OCI-LY3 (cell line): ENCODE measurements around the gene LUC7L2.
"Not testable (repeated sequence)": the region's sequence is repeated elsewhere in the genome, so short reads cannot be mapped to it uniquely, and the experiment has no call there.

Source experiments
- H2AFZ ChIP-seq: fragments of 200-600, 300-600 bp; shearing (Covaris generic); 2 replicates; pipeline ENCODE4 v1.6.0; 2014; ENCODE audit warnings: antibody characterized with exemption, low read depth, low read length
- H3K27ac ChIP-seq: fragments of 200-600, 300-600 bp; sonication (generic); 2 replicates; pipeline ENCODE4 v1.5.1; 2014; ENCODE audit warnings: mild to moderate bottlenecking, low read length, moderate library complexity, mixed read lengths
- H3K27me3 ChIP-seq: fragments of 200-600, 300-600 bp; sonication (generic); 2 replicates; pipeline ENCODE4 v1.6.1; 2014; ENCODE audit warnings: low read depth, low read length, mixed read lengths
- H3K36me3 ChIP-seq: fragments of 200-600, 300-600 bp; sonication (generic); replicated peaks from 2 replicates; pipeline ENCODE3; 2014; ENCODE audit warnings: low read depth, low read length, mixed read lengths
- H3K4me1 ChIP-seq: fragments of 300-600, 200-600 bp; sonication (generic); 2 replicates; pipeline ENCODE4 v1.6.1; 2014; ENCODE audit warnings: low read length, mixed read lengths
- H3K4me2 ChIP-seq: fragments of 200-600, 300-600 bp; sonication (generic); 2 replicates; pipeline ENCODE4 v1.6.1; 2014; ENCODE audit warnings: low read length, mixed read lengths
- H3K4me3 ChIP-seq: fragments of 300-600, 200-600 bp; sonication (generic); 2 replicates; pipeline ENCODE4 v1.5.1; 2014; ENCODE audit warnings: antibody characterized with exemption, mild to moderate bottlenecking, low read length, moderate library complexity
- H3K79me2 ChIP-seq: fragments of 300-600, 200-600 bp; shearing (Covaris generic); 2 replicates; pipeline ENCODE4 v1.6.1; 2014; ENCODE audit warnings: mild to moderate bottlenecking, low read length, mixed read lengths
- H3K9ac ChIP-seq: fragments of 300-600, 200-600 bp; shearing (Covaris generic); 2 replicates; pipeline ENCODE4 v1.6.0; 2014; ENCODE audit warnings: mild to moderate bottlenecking, low read length, moderate library complexity
- H3K9me3 ChIP-seq: fragments of 200-600, 300-600 bp; shearing (Covaris generic); 2 replicates; pipeline ENCODE4 v1.6.1; 2014; ENCODE audit warnings: low read length, mixed read lengths; ENCODE audit not compliant: insufficient read depth
- H4K20me1 ChIP-seq: fragments of 200-600, 300-600 bp; sonication (generic); 2 replicates; pipeline ENCODE4 v1.6.1; 2016; ENCODE audit warnings: low read length, mixed read lengths; ENCODE audit not compliant: insufficient read depth
- EZH2phosphoT487 ChIP-seq: fragments of 200-600 bp; shearing (Covaris generic); IDR thresholded peaks from 2 replicates; pipeline ENCODE4 v1.6.1; 2018; ENCODE audit warnings: antibody characterized with exemption, mixed run types, low read depth
- TF ChIP-seq, protein P1 (sequence below): fragments of 200-600, 300-600 bp; sonication (generic); IDR thresholded peaks from 2 replicates; pipeline ENCODE4 v1.5.1; 2014; ENCODE audit warnings: antibody characterized with exemption, low read length, low read depth

Gene LUC7L2

DNA sequence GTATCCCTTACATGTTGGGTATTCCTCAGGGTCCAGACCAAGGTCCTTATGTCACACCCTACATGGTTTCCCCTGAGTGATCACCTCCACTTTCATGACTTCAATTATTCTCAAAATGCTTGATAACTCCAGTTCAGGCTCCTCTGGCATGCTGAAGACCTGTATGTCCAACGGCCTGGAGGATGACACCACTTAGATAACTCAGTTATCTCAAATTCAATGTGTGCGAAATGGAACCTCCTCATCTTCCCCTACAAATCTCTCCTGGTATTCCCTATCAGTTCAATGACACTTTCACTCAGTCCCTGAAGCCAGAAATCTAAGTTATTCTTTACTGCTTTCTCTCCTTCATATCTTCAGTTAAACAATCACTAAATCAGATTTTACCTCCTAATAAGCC lies 8.7 kb upstream of the LUC7L2 start:
- no peak overlapping the region for H3K27ac ChIP-seq
- H3K9me3 ChIP-seq = no peaks in the 10 kb centered on the region
- H2AFZ ChIP-seq = no peak overlapping the region
- no peaks in the 10 kb centered on the region for H4K20me1 ChIP-seq
- no peak overlapping the region for H3K4me2 ChIP-seq
- H3K36me3 ChIP-seq = peaks cover 9% of the 10 kb centered on the region
- no peak overlapping the region for H3K4me3 ChIP-seq
- H3K27me3 ChIP-seq = no peaks in the 10 kb centered on the region
- H3K4me1 ChIP-seq = no peaks in the 10 kb centered on the region
- no peaks in the 10 kb centered on the region for H3K79me2 ChIP-seq
- no peak overlapping the region for H3K9ac ChIP-seq
- TF ChIP-seq, protein P1, sequence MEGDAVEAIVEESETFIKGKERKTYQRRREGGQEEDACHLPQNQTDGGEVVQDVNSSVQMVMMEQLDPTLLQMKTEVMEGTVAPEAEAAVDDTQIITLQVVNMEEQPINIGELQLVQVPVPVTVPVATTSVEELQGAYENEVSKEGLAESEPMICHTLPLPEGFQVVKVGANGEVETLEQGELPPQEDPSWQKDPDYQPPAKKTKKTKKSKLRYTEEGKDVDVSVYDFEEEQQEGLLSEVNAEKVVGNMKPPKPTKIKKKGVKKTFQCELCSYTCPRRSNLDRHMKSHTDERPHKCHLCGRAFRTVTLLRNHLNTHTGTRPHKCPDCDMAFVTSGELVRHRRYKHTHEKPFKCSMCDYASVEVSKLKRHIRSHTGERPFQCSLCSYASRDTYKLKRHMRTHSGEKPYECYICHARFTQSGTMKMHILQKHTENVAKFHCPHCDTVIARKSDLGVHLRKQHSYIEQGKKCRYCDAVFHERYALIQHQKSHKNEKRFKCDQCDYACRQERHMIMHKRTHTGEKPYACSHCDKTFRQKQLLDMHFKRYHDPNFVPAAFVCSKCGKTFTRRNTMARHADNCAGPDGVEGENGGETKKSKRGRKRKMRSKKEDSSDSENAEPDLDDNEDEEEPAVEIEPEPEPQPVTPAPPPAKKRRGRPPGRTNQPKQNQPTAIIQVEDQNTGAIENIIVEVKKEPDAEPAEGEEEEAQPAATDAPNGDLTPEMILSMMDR = no peak
- no peak for TF ChIP-seq EZH2phosphoT487

DNA sequence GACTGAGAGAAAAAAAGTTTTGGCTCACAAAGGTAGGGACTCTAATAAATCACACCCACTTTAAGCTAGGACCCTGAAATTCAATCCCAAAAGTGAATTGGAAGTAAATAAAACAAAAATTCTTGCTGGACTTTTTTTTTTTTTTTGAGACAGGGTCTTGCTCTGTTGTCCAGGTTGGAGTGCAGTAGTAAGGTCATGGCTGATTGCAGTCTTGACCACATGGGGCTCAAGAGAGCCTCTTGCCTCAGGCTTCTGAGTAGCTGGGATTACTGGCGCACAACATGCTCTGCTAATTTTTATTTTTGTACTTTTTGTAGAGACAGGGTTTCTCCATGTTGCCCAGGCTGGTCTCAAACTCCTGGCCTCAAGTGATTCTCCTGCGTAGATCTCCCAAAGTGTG lies 5.0 kb upstream of the LUC7L2 start:
- no peak overlapping the region for H3K27ac ChIP-seq
- H4K20me1 ChIP-seq = no peaks in the 10 kb centered on the region
- no peak overlapping the region for H3K4me3 ChIP-seq
- no peaks in the 10 kb centered on the region for H3K9me3 ChIP-seq
- H3K27me3 ChIP-seq = no peaks in the 10 kb centered on the region
- no peak overlapping the region for H3K9ac ChIP-seq
- H3K79me2 ChIP-seq = peaks cover 16% of the 10 kb centered on the region
- no peak overlapping the region for H3K4me2 ChIP-seq
- TF ChIP-seq, protein P1 = no peak
- TF ChIP-seq EZH2phosphoT487 = no peak
- no peak overlapping the region for H2AFZ ChIP-seq
- H3K36me3 ChIP-seq = peaks cover 3% of the 10 kb centered on the region
- peaks cover 5% of the 10 kb centered on the region; the same call in 1 of the 2 replicates for H3K4me1 ChIP-seq

GRCh38 chr7:139355320-139355719 lies 4.4 kb upstream of the LUC7L2 start:
- Histone ChIP-seq H3K36me3 (peaks cover 3% of the 10 kb centered on the region), H3K4me2 (no peak overlapping the region), H4K20me1 (no peaks in the 10 kb centered on the region), H2AFZ (no peak overlapping the region), H3K9me3 (no peaks in the 10 kb centered on the region), H3K4me1 (peaks cover 5% of the 10 kb centered on the region; the same call in 1 of the 2 replicates), H3K79me2 (peaks cover 22% of the 10 kb centered on the region), H3K27me3 (no peaks in the 10 kb centered on the region), H3K27ac (no peak overlapping the region), H3K9ac (no peak overlapping the region), H3K4me3 (no peak overlapping the region)
- TF ChIP-seq EZH2phosphoT487 = no peak
- TF ChIP-seq, protein P1 = no peak

DNA sequence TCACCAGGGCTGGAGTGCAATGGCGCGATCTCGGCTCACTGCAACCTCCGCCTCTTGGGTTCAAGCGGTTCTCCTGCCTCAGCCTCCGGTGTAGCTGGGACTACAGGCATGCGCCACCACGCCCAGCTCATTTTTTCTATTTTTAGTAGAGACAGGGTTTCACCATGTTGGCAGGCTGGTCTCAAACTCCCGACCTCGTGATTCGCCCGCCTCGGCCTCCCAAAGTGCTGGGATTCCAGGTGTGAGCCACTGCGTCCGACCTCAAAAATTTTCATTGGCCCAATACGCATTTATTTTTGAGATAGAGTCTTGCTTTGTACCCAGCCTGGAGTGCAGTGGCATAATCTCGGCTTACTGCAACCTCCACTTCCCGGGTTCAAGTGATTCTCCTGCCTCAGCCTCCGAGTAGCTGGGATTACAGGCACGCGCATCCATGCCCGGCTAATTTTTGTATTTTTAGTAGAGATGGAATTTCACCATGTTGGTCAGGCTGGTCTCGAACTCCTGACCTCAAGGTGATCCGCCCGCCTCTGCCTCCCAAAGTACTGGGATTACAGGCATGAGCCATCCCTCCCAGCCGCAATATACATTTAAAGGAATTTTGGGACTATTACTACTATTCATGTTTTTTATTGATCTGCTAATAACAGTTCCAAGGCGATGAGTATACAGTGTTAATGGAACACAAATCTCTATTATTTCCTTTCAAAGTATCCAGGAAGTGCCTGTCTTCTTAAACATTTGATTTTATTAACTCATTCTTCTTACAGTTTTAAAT lies 1.8 kb upstream of the LUC7L2 start:
- Histone ChIP-seq H3K4me3 (peak overlapping the region; percentile 98), H4K20me1 (peaks cover 24% of the 10 kb centered on the region), H3K79me2 (peaks cover 48% of the 10 kb centered on the region), H3K27ac (peak overlapping the region; percentile 78), H3K4me1 (peaks cover 20% of the 10 kb centered on the region), H3K4me2 (peak overlapping the region; percentile 72), H3K9ac (peak overlapping the region; percentile 95)
- not testable (repeated sequence) for H3K9me3 ChIP-seq, H3K27me3 ChIP-seq, H2AFZ ChIP-seq, H3K36me3 ChIP-seq
